Heart left ventricle (tissue), 13 donors: ENCODE results near the gene STARD9.

Experiments
- POLR2A ChIP-seq, 2 donors: fragments of 450-650 bp; IDR thresholded peaks; one replicate each; pipeline ENCODE4 v1.6.1; 2017; ENCODE audit warnings: antibody characterized with exemption in 2 of 2, mild to moderate bottlenecking in 2 of 2, moderate library complexity in 2 of 2
- TF ChIP-seq, protein P1 (sequence below), 12 donors: fragments of 200-600 bp; sonication (generic) in 4 of 12; IDR thresholded peaks; one replicate each; pipeline versions ENCODE4 v1.5.0 to v1.8.0; 2018 to 2022; ENCODE audit warnings: antibody characterized with exemption in 12 of 12, mild to moderate bottlenecking in 5 of 12
- donor health status: ischemic (EF 13 %, LVEDD 7.1; RV severe dilation, severe dysfunction).
- donor health status: DM: no; HTN: yes; CAD: no.
- donor health status: DM: no; HTN: no; CAD: no.
- donor health status: ischemic (EF 25% LVEDD 6.9; RV normal size, moderate dysfunction).
- donor health status: ischemic (EF 25% LVEDD 5.7; RV mildly dilated, moderate dysfunction).
- donor health status: ischemic (EF 35%, LVEDD 5.7; RV mildly dilated, moderate dysfunction).
- donor health status: nonischemic (EF 11% LVEDD 7.7; RV severe dilation, severe dysfunction).
- donor health status: DM: yes; HTN: yes; CAD: no.
- donor health status: PGD.
- donor health status: ischemic (EF 29% LVEDD 5.4; RV normal size, mild dysfunction).
- donor health status: nonischemic (EF 23%, LVEDD 6.1; RV moderate dilation, normal function).

DNA sequence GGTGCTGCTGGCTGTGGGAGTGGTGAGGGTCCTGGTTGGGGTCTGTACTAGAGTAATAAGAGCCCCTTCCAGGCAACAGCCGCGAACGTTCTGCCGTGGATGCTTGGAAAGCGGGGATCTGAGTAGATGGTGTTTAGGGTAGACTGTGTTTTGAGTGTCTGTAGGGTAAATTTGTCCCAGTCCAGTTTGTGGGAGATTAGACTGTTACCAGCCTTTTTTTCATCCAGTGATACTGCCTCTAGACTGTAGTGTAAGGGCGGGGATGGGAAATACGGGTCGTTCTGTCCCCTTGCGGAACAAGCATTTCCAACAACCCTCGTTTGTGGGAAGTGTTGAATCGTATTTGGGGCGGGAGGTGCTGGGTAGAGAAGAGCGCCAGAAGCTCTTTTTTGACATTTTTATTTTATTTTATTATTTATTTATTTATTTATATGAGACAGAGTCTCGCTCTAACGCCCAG lies 26.3 kb upstream of the STARD9 start:
- no peak for TF ChIP-seq POLR2A (IDR thresholded peaks at IDR 0.05)
- TF ChIP-seq, protein P1, sequence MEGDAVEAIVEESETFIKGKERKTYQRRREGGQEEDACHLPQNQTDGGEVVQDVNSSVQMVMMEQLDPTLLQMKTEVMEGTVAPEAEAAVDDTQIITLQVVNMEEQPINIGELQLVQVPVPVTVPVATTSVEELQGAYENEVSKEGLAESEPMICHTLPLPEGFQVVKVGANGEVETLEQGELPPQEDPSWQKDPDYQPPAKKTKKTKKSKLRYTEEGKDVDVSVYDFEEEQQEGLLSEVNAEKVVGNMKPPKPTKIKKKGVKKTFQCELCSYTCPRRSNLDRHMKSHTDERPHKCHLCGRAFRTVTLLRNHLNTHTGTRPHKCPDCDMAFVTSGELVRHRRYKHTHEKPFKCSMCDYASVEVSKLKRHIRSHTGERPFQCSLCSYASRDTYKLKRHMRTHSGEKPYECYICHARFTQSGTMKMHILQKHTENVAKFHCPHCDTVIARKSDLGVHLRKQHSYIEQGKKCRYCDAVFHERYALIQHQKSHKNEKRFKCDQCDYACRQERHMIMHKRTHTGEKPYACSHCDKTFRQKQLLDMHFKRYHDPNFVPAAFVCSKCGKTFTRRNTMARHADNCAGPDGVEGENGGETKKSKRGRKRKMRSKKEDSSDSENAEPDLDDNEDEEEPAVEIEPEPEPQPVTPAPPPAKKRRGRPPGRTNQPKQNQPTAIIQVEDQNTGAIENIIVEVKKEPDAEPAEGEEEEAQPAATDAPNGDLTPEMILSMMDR (IDR thresholded peaks at IDR 0.05): no peak
